ENCODE data around the gene KBTBD13. TPM values are rescaled to one million over a fixed set of nuclear protein-coding genes. Genes with fewer than 3 reads are reported as not detected.
A peak's percentile ranks its signal among the peaks of the same experiment; 100 is the strongest.

KBTBD13 gene
- total RNA-seq, 2 experiments from 2014 or later = not detected

DNA sequence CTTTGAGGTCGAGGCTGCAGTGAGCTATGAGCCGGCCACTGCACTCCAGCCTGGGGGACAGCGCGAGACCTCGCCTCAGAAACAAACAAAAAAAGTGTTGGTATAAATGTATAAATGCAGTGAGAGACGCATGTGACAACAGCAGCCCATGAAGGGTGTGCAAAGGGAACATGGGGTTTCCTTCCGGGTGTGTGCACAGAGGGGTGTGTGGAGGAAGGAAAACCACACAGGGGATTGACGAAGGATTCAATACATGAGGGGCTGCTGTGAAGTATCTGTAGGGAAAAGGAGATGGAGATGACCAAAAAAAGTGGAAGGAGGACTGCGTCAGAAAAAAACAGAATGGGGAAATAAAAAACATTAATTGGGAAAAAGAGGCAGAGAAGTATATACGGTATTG, 48.2 kb upstream of the KBTBD13 start:
- ChIA-PET POLR2A (no interaction called here), CTCF (no interaction called here)
- Mint-ChIP-seq H3K4me3 (peak overlapping the region; percentile 98), H3K4me1 (ENCODE audit: low read depth) (peaks cover 19% of the 10 kb centered on the region), H3K27me3 (peaks cover 10% of the 10 kb centered on the region), H3K36me3 (ENCODE audit: low read depth) (peaks cover 40% of the 10 kb centered on the region), H3K27ac (peak overlapping the region; percentile 66), H3K9me3 (no peaks in the 10 kb centered on the region)
- no peak overlapping the region for H3K27ac ChIP-seq (ENCODE audit: low read depth in 1 of 2, low read length in 2 of 2)
- TF ChIP-seq, protein P1, sequence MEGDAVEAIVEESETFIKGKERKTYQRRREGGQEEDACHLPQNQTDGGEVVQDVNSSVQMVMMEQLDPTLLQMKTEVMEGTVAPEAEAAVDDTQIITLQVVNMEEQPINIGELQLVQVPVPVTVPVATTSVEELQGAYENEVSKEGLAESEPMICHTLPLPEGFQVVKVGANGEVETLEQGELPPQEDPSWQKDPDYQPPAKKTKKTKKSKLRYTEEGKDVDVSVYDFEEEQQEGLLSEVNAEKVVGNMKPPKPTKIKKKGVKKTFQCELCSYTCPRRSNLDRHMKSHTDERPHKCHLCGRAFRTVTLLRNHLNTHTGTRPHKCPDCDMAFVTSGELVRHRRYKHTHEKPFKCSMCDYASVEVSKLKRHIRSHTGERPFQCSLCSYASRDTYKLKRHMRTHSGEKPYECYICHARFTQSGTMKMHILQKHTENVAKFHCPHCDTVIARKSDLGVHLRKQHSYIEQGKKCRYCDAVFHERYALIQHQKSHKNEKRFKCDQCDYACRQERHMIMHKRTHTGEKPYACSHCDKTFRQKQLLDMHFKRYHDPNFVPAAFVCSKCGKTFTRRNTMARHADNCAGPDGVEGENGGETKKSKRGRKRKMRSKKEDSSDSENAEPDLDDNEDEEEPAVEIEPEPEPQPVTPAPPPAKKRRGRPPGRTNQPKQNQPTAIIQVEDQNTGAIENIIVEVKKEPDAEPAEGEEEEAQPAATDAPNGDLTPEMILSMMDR (IDR thresholded peaks at IDR 0.05) = no peak
- peaks cover 0 to 6% of the 10 kb centered on the region in 2 experiments for H3K27me3 ChIP-seq (ENCODE audit: control insufficient read depth in 1 of 2, insufficient read depth in 2 of 2, low read length in 2 of 2)
- ATAC-seq (ENCODE audit: poor library complexity) = no peak
- peak overlapping the region; percentile 72 for H3K4me3 ChIP-seq (ENCODE audit: low read length)
- H3K36me3 ChIP-seq (ENCODE audit: insufficient read depth, low read length) = peaks cover 11% of the 10 kb centered on the region
- H3K4me1 ChIP-seq (ENCODE audit: insufficient read depth, low read length) = peaks cover 23% of the 10 kb centered on the region
- intact Hi-C loops (cut with DNase I, micrococcal nuclease) = loop anchor here in 1 of 2 experiments (1.0 to 5.0 kb wide), 2 partner anchors 37 to 159 kb away; partner anchors contain the start of gene CLPX
- H3K9me3 ChIP-seq (ENCODE audit: control insufficient read depth in 1 of 2, insufficient read depth in 1 of 2, low read length in 2 of 2) = no peaks in the 10 kb centered on the region
- DNase-seq = peak in 4 of 14 experiments; percentile 21 to 29 (median 28)

DNA sequence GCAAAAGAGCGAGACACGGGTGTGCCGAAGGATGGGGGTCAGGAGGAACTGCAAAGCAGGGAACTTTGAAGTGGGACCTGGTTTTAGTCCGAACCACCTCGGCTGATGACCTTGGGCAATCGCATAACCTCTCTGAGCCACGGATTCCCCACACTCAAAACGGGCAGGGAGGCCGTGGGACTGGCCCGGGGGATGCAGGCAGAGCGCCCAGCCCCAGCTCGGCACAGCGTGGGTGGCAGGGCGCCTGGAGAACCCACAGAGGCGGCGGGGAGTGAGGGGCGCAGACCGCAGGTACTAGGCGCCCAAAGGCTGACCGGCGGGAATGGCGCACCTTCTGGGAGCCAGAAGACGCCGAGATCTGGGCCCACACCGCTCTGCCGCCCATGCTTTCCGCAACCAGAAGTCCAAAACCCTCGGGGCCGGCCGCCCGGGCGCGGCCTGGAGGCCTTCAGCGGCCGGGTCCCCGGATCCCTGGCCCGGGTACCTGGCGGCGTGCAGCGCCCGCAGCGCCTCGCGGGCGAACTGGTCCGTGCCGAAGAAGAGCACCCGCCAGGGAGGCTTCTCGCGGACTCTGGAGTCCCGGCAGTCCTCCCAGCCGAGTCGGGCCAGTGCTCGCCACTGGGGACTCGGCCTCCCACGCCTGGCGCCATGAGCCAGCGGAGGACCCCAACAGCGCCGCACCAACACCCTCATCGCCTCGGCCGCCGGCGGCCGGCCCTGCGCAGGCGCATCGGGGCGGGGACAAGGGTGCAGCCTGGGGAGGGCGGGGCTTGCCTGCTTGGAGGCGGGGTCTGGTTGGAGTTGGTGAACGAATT, 47.4 kb upstream of the KBTBD13 start, which contains the start of gene MTFMT:
TSS of gene MTFMT (minus strand) at position 719 of the 815 bp plus-strand sequence. CDS start at position 693, 26 bp downstream.
- Histone ChIP-seq H3K36me3 (ENCODE audit: insufficient read depth, low read length) (peaks cover 11% of the 10 kb centered on the region), H3K27ac (ENCODE audit: low read depth in 1 of 2, low read length in 2 of 2) (peak within 1 kb of the TSS; percentile 29 to 37), H3K4me3 (ENCODE audit: low read length) (peak within 1 kb of the TSS; percentile 72), H3K27me3 (ENCODE audit: control insufficient read depth in 1 of 2, insufficient read depth in 2 of 2, low read length in 2 of 2) (peaks cover 0 to 6% of the 10 kb centered on the region in 2 experiments), H3K4me1 (ENCODE audit: insufficient read depth, low read length) (peaks cover 25% of the 10 kb centered on the region), H3K9me3 (ENCODE audit: control insufficient read depth in 1 of 2, insufficient read depth in 1 of 2, low read length in 2 of 2) (no peaks in the 10 kb centered on the region)
- ATAC-seq (ENCODE audit: poor library complexity) (peak; percentile 94), DNase-seq (peak; percentile 86 to 98 (median 92))
- peaks cover 33% of the 10 kb centered on the region for H3K36me3 Mint-ChIP-seq (ENCODE audit: low read depth)
- peak within 1 kb of the TSS; percentile 98 for H3K4me3 Mint-ChIP-seq
- TF ChIP-seq, protein P1 (IDR thresholded peaks at IDR 0.05) = no peak
- H3K4me1 Mint-ChIP-seq (ENCODE audit: low read depth) = peaks cover 25% of the 10 kb centered on the region
- POLR2A ChIA-PET = no interaction called here
- intact Hi-C loops (cut with DNase I, micrococcal nuclease) = loop anchor here in 1 of 2 experiments (1.0 to 5.0 kb wide), 2 partner anchors 38 to 158 kb away; partner anchors contain the start of gene CLPX
- CTCF ChIA-PET = no interaction called here
- peak within 1 kb of the TSS; percentile 66 for H3K27ac Mint-ChIP-seq
- no peaks in the 10 kb centered on the region for H3K9me3 Mint-ChIP-seq
- H3K27me3 Mint-ChIP-seq = peaks cover 15% of the 10 kb centered on the region

DNA sequence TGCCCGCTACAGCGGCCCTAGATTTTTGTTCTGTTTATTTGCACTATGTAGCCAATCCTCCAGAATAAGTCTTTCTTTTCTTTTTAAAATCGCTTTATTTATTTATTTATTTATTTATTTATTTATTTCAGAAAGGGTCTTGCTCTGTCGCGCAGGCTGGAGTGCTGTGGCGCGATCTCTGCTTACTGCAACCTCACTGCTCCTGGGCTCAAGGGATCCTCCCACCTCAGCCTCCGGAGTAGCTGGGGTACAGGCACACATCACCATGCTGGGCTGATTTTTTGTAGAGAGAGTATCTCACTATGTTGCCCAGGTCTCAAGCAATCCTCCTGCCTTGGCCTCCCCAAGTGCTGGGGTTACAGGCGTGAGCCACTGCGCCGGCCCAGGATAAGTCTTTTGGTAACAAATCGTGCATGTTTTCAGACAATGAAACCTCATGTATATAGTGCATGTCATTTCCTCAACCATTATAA, 46.8 kb upstream of the KBTBD13 start:
- no peak overlapping the region for H3K4me3 ChIP-seq (ENCODE audit: low read length)
- H3K4me3 Mint-ChIP-seq = peak overlapping the region; percentile 86
- H3K9me3 ChIP-seq (ENCODE audit: control insufficient read depth in 1 of 2, insufficient read depth in 1 of 2, low read length in 2 of 2) = no peaks in the 10 kb centered on the region
- CTCF ChIA-PET = no interaction called here
- peaks cover 25% of the 10 kb centered on the region for H3K4me1 Mint-ChIP-seq (ENCODE audit: low read depth)
- H3K27me3 Mint-ChIP-seq = peaks cover 15% of the 10 kb centered on the region
- peaks cover 0 to 6% of the 10 kb centered on the region in 2 experiments for H3K27me3 ChIP-seq (ENCODE audit: control insufficient read depth in 1 of 2, insufficient read depth in 2 of 2, low read length in 2 of 2)
- POLR2A ChIA-PET = no interaction called here
- H3K36me3 ChIP-seq (ENCODE audit: insufficient read depth, low read length) = peaks cover 11% of the 10 kb centered on the region
- H3K27ac Mint-ChIP-seq = no peak overlapping the region
- no peak for DNase-seq
- TF ChIP-seq, protein P1 (IDR thresholded peaks at IDR 0.05) = no peak
- H3K27ac ChIP-seq (ENCODE audit: low read depth in 1 of 2, low read length in 2 of 2) = no peak overlapping the region
- no peak for ATAC-seq (ENCODE audit: poor library complexity)
- H3K36me3 Mint-ChIP-seq (ENCODE audit: low read depth) = peaks cover 28% of the 10 kb centered on the region
- intact Hi-C loops (cut with DNase I, micrococcal nuclease) = loop anchor here in 1 of 2 experiments (5.0 kb wide), 4 partner anchors 48 to 273 kb away; partner anchors contain the start of genes CLPX, KBTBD13, PARP16 and RNU5B-1
- peaks cover 25% of the 10 kb centered on the region for H3K4me1 ChIP-seq (ENCODE audit: insufficient read depth, low read length)
- no peaks in the 10 kb centered on the region for H3K9me3 Mint-ChIP-seq
